ENCODE data around the gene PALB2. TPM values are rescaled to one million over a fixed set of nuclear protein-coding genes. Genes with fewer than 3 reads are reported as not detected.
"Not testable (repeated sequence)": the region's sequence is repeated elsewhere in the genome, so short reads cannot be mapped to it uniquely, and the experiment has no call there.

Gene PALB2
- total and polyA plus RNA-seq, 2 of the 8 experiments (the other 6 are each of a cell fraction or from before 2014, with no cell fraction given), result 12.5 to 33.1 TPM

GRCh38 chr16:23634461-23635036, 6.6 kb downstream of the PALB2 start (continued):
- TF ChIP-seq ATF2 (IDR thresholded peaks at IDR 0.05; ENCODE audit: low read length) (no peak), EP300 (IDR thresholded peaks at IDR 0.05; ENCODE audit: borderline replicate concordance in 1 of 2, low read depth in 2 of 2, low read length in 2 of 2) (no peak)

GRCh38 chr16:23631874-23632273, 9.2 kb downstream of the PALB2 start:
- H3K4me3 ChIP-seq (ENCODE audit: extremely low read depth in 1 of 4, insufficient read depth in 2 of 4, low read depth in 3 of 4, low read length in 4 of 4); CTCF ChIA-PET (ENCODE audit: partially characterized antibody); H3K14ac ChIP-seq (ENCODE audit: insufficient read length); H3K56ac ChIP-seq (replicated peaks; ENCODE audit: insufficient read length, low read depth, low read length); H3K4me2 ChIP-seq (ENCODE audit: insufficient read depth in 1 of 2, low read depth in 2 of 2, low read length in 2 of 2); H4K20me1 ChIP-seq (replicated peaks in 1 of 2; ENCODE audit: control insufficient read depth in 1 of 2, insufficient read depth in 2 of 2, low read length in 2 of 2); H2BK20ac ChIP-seq (ENCODE audit: low read length); H3K9ac ChIP-seq (replicated peaks in 1 of 4; ENCODE audit: extremely low read depth in 1 of 4, low read depth in 3 of 4, low read length in 3 of 4); H2BK15ac ChIP-seq (ENCODE audit: low read length); H3K27me3 ChIP-seq (replicated peaks in 1 of 4; ENCODE audit: control insufficient read depth in 3 of 4, extremely low read depth in 1 of 4, insufficient read depth in 3 of 4, low read length in 3 of 4); H2AK5ac ChIP-seq (ENCODE audit: low read depth, low read length); H2AFZ ChIP-seq (ENCODE audit: low read length); H3K79me1 ChIP-seq (ENCODE audit: low read depth, low read length); H3K23me2 ChIP-seq (ENCODE audit: low read depth, low read length); H3K23ac ChIP-seq (ENCODE audit: insufficient read length); H3K4ac ChIP-seq (replicated peaks; ENCODE audit: insufficient read length, low read depth, low read length); H4K91ac ChIP-seq (replicated peaks; ENCODE audit: insufficient read length, low read length); H2BK12ac ChIP-seq (ENCODE audit: low read depth, low read length); H4K5ac ChIP-seq (ENCODE audit: insufficient read length, low read depth, low read length); FAIRE-seq; H3K18ac ChIP-seq (ENCODE audit: extremely low read depth, low read length); H2BK120ac ChIP-seq (replicated peaks; ENCODE audit: low read depth, low read length); H3K27ac ChIP-seq (ENCODE audit: low read depth, low read length); DNase-seq (ENCODE audit: low read depth in 1 of 2, low spot score in 2 of 2); H3K4me1 ChIP-seq (replicated peaks in 1 of 4; ENCODE audit: control insufficient read depth in 3 of 4, insufficient read depth in 4 of 4, low read length in 3 of 4); H2BK5ac ChIP-seq (ENCODE audit: low read depth, low read length); H3K9me3 ChIP-seq (ENCODE audit: insufficient read depth in 2 of 2, low read depth in 1 of 2, low read length in 1 of 2); H4K8ac ChIP-seq (ENCODE audit: extremely low read depth, insufficient read depth, low read length): not testable (repeated sequence)
- POLR2A ChIA-PET (ENCODE audit: partially characterized antibody), result interaction anchor here (1.1 kb wide), 1 partner anchor 19 kb away, joined by 3 read pairs; no protein-coding TSS in a partner anchor
- Histone ChIP-seq H3K36me3 (ENCODE audit: control insufficient read depth in 2 of 4, insufficient read depth in 4 of 4, low read length in 3 of 4) (peaks cover 24 to 75% (median 55%) of the 10 kb centered on the region in 4 experiments), H3K79me2 (ENCODE audit: control insufficient read depth in 1 of 2, insufficient read depth in 2 of 2, low read length in 2 of 2) (peaks cover 0 to 20% of the 10 kb centered on the region in 2 experiments; a peak in 1 of 4 replicates)
- 94% methylated on average over 3 of the region's 3 CpGs; no CpG with 5 or more reads in 1 of the 2 experiments for WGBS, 2 experiments (ENCODE audit: extremely low coverage in 1 of 2, insufficient coverage in 1 of 2, insufficient read length in 1 of 2, insufficient replicate concordance in 2 of 2, low coverage in 1 of 2, low lambda C conversion rate in 2 of 2, missing lambda C conversion rate in 1 of 2)

All from H1 (cell line).